ENCODE measurements around the gene DLGAP1.

DNA sequence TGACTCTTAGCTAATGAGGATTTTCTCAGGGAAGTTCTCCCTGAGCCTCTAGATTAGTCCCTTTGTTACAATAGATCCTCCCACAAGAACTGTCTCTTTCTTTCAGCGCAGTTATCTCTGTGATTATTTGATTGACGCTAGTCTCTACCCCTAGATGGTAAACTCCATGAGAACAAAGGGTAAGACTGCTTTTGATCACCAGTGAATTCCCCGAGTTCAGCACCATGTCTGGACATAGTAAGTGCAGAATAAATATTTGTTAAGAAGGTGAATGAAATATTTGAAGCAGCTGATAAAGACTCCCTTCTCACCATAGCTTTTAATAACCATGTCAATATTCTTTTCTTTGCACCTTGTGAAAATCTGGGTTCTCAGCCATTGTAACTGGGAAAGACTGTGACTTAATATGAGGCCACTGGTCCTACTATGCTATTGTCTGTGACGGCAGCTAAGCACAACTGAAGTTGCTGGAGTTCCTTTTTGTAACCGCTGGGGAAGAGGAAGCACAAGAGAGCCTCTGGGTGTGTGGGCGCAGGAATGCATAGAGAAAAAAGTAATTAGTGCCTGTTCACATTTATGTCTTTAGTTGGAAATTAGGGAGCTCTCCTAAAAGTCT lies 790.4 kb downstream of the DLGAP1 start:
- TF ChIP-seq, protein P1, sequence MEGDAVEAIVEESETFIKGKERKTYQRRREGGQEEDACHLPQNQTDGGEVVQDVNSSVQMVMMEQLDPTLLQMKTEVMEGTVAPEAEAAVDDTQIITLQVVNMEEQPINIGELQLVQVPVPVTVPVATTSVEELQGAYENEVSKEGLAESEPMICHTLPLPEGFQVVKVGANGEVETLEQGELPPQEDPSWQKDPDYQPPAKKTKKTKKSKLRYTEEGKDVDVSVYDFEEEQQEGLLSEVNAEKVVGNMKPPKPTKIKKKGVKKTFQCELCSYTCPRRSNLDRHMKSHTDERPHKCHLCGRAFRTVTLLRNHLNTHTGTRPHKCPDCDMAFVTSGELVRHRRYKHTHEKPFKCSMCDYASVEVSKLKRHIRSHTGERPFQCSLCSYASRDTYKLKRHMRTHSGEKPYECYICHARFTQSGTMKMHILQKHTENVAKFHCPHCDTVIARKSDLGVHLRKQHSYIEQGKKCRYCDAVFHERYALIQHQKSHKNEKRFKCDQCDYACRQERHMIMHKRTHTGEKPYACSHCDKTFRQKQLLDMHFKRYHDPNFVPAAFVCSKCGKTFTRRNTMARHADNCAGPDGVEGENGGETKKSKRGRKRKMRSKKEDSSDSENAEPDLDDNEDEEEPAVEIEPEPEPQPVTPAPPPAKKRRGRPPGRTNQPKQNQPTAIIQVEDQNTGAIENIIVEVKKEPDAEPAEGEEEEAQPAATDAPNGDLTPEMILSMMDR (IDR thresholded peaks at IDR 0.05; ENCODE audit: insufficient read depth, low read length, poor library complexity, severe bottlenecking), result no peak
- TF ChIP-seq EZH2phosphoT487 (conservative IDR thresholded peaks at IDR 0.05; ENCODE audit: low read length), result no peak
